K562 (cell line): ENCODE data around the gene DESI2. TPM values are rescaled to one million over a fixed set of nuclear protein-coding genes. Genes with fewer than 3 reads are reported as not detected.

Source experiments
- ATAC-seq: fragments of 200-7000 bp; cut with Tn5 transposase; 3 replicates; pipeline ENCODE4 v1.9.1; 2020; ENCODE audit warnings: moderate library complexity
- BruUV-seq: library from RNA; stranded (reverse); fragments of 400-500 nt; replicated peaks from 2 replicates; lab custom pipeline; 2021; lab: Mats Ljungman, UMichigan
- CTCF ChIA-PET: fragments of 300-600 bp; formaldehyde crosslinking; extraction: SDS; loops from one replicate; lab custom pipeline; 2021; ENCODE audit warnings: low intra/inter-chr PET ratio; lab: Yijun Ruan, JAX
- POLR2A ChIA-PET: fragments of 300-600, 350-650 bp; sonication (Branson Sonifier 250); formaldehyde crosslinking; extraction: SDS; loops from one replicate; lab custom pipeline; 2021; ENCODE audit warnings: antibody characterized with exemption, inconsistent platforms; lab: Yijun Ruan, JAX
- DNase-seq, 4 experiments: peaks; one replicate each; pipeline versions ENCODE4 v3.0.0 to v3.0.0-alpha.2; 2011 to 2018; ENCODE audit warnings: low spot score in 3 of 4, mixed read lengths in 3 of 4; ENCODE audit errors: extremely low read depth in 1 of 4
- FAIRE-seq: peaks from 2 replicates; lab custom pipeline; 2011; peaks lifted over from hg19 to GRCh38; lab: Jason Lieb, UNC
- H2AFZ ChIP-seq: 2 replicates; pipeline ENCODE4 v1.6.0; 2011; ENCODE audit warnings: low read depth, low read length, control low read depth, inconsistent platforms
- H3K27ac ChIP-seq: fragments of 200-600 bp; 3 replicates; pipeline ENCODE4 v1.8.0; 2011; ENCODE audit warnings: low read depth, mild to moderate bottlenecking, control low read depth, inconsistent platforms, low read length, moderate library complexity, mixed read lengths; ENCODE audit errors: extremely low read depth
- H3K27me3 ChIP-seq, 2 experiments: fragments of 300-600 bp in 1 of 2; 2 replicates in 1 of 2; 3 replicates in 1 of 2; pipeline versions ENCODE4 v1.6.0 to v1.8.0; 2011; ENCODE audit warnings: inconsistent platforms in 2 of 2, low read length in 2 of 2, mild to moderate bottlenecking in 1 of 2, mixed read lengths in 1 of 2, moderate library complexity in 1 of 2; ENCODE audit not compliant: control insufficient read depth in 2 of 2, insufficient read depth in 2 of 2
- H3K36me3 ChIP-seq: fragments of 300-600 bp; 3 replicates; pipeline ENCODE4 v1.8.0; 2011; ENCODE audit warnings: mild to moderate bottlenecking, low read length, inconsistent platforms; ENCODE audit not compliant: control insufficient read depth, insufficient read depth
- H3K4me1 ChIP-seq, 2 experiments: fragments of 200-600 bp in 1 of 2; replicated peaks in 1 of 2; 2 replicates in 1 of 2; 3 replicates in 1 of 2; pipeline versions ENCODE4 v1.5.1 to v1.8.0; 2011; ENCODE audit warnings: inconsistent platforms in 2 of 2, low read length in 2 of 2, mild to moderate bottlenecking in 1 of 2, mixed read lengths in 1 of 2, moderate library complexity in 1 of 2; ENCODE audit not compliant: control insufficient read depth in 2 of 2, insufficient read depth in 2 of 2
- H3K4me2 ChIP-seq: 2 replicates; pipeline ENCODE4 v1.6.1; 2011; ENCODE audit warnings: low read length, control low read depth, inconsistent platforms, mixed read lengths; ENCODE audit not compliant: insufficient read depth
- H3K4me3 ChIP-seq: fragments of 200-600 bp; sonication (generic), shearing (Covaris generic); 2 replicates; pipeline ENCODE4 v1.5.1; 2016; ENCODE audit warnings: control low read depth, inconsistent platforms
- H3K79me2 ChIP-seq: fragments of 200-600 bp; 3 replicates; pipeline ENCODE4 v1.8.0; 2011; ENCODE audit warnings: low read length, inconsistent platforms; ENCODE audit not compliant: control insufficient read depth, insufficient read depth
- H3K9ac ChIP-seq, 2 experiments: 2 replicates each; pipeline versions ENCODE4 v1.6.0 to v1.6.1; 2011; ENCODE audit warnings: low read depth in 2 of 2, low read length in 2 of 2, control low read depth in 1 of 2, inconsistent platforms in 1 of 2, mild to moderate bottlenecking in 1 of 2, mixed read lengths in 1 of 2; ENCODE audit not compliant: insufficient read depth in 1 of 2
- H3K9me1 ChIP-seq: one replicate; pipeline ENCODE4 v1.6.0; 2011; ENCODE audit warnings: inconsistent platforms, mild to moderate bottlenecking, low read length, moderate library complexity; ENCODE audit not compliant: control insufficient read depth, insufficient read depth
- H3K9me3 ChIP-seq: replicated peaks from 2 replicates; pipeline ENCODE4 v1.5.1; 2011; ENCODE audit warnings: low read depth, low read length, inconsistent platforms; ENCODE audit not compliant: control insufficient read depth, insufficient read depth
- H4K20me1 ChIP-seq: replicated peaks from 2 replicates; pipeline ENCODE4 v1.6.1; 2011; ENCODE audit warnings: low read length, inconsistent platforms, mixed read lengths; ENCODE audit not compliant: control insufficient read depth, insufficient read depth
- ELF4 ChIP-seq: fragments of 450-650 bp; formaldehyde crosslinking; IDR thresholded peaks from 2 replicates; pipeline ENCODE4 v1.4.0; 2022; ENCODE audit warnings: missing genetic modification characterization
- NFE2 ChIP-seq: IDR thresholded peaks from 2 replicates; pipeline ENCODE4 v1.6.1; 2014; ENCODE audit warnings: antibody characterized with exemption, low read depth
- ZFP30 ChIP-seq: fragments of 250-450 bp; sonication (Bioruptor Pico); IDR thresholded peaks from 2 replicates; pipeline ENCODE4 v1.8.0; 2022; ENCODE audit warnings: moderate library complexity, mild to moderate bottlenecking, inconsistent platforms, borderline replicate concordance
- ZNF785 ChIP-seq: fragments of 250-450 bp; sonication (Bioruptor Pico); IDR thresholded peaks from 2 replicates; pipeline ENCODE4 v1.4.0; 2020; ENCODE audit warnings: mild to moderate bottlenecking
- WGBS: fragments of 100-300 bp; shearing (Covaris generic); methylation state at CpG from one replicate; pipeline ENCODE4 v1.1.6; 2016; ENCODE audit warnings: low coverage, mixed read lengths; ENCODE audit not compliant: insufficient coverage; ENCODE audit errors: missing lambda C conversion rate; 5-methylcytosine and 5-hydroxymethylcytosine counted together
- in situ Hi-C: fragments of 300-500 bp; cut with MboI; formaldehyde crosslinking; loops from 4 replicates; pipeline ENCODE4 v1.15.0; 2018; ENCODE audit warnings: inconsistent platforms, mixed read lengths
- intact Hi-C: fragments of 100-400 bp; cut with micrococcal nuclease; formaldehyde crosslinking; loops from 2 replicates; pipeline ENCODE4 v1.14.2; 2022
- polyA plus RNA-seq, 8 experiments: library from polyadenylated mRNA; depleted of rRNA in 4 of 8; stranded (reverse) in 5 of 8; unstranded in 3 of 8; fragments of >200 nt; fragmentation: Nextera tagmentation in 2 of 8; fragmentation: Illumina TruSeq in 1 of 8; extraction: Ambion mirVana in 2 of 8; extraction: Trizol in 1 of 8; gene quantifications; 2 replicates each; pipeline versions ENCODE4 v1.2.1 to v1.2.3, GENCODE V29; 2011 to 2014; ENCODE audit warnings: inconsistent platforms in 1 of 8, missing spikeins in 1 of 8
- total RNA-seq, 7 experiments: library from RNA; depleted of rRNA in 6 of 7; stranded (reverse); fragments of >200 nt in 6 of 7; fragmentation: Illumina TruSeq in 2 of 7; extraction: Trizol in 2 of 7; gene quantifications; 2 replicates each; pipeline versions ENCODE4 v1.2.1 to v1.2.3, GENCODE V29; 2011 to 2021; ENCODE audit warnings: low replicate concordance in 1 of 7
- TF ChIP-seq, protein P1 (sequence below): fragments of 250-450 bp; sonication (Bioruptor Pico); IDR thresholded peaks from 2 replicates; pipeline ENCODE4 v1.5.0; 2021; ENCODE audit warnings: mild to moderate bottlenecking, moderate library complexity
- TF ChIP-seq, protein P2 (sequence below): fragments of 250-450 bp; sonication (Bioruptor Pico); IDR thresholded peaks from 2 replicates; pipeline ENCODE4 v1.4.0; 2020
- TF ChIP-seq, protein P3 (sequence below): fragments of 450-650 bp; conservative IDR thresholded peaks from 2 replicates; pipeline ENCODE4 v1.6.1; 2016; ENCODE audit warnings: missing genetic modification characterization, low read depth, mild to moderate bottlenecking, control low read depth, missing compliant biosample characterization

DESI2 gene
- total and polyA plus RNA-seq, 9 of the 15 experiments (the other 6 are each of a cell fraction or from before 2014, with no cell fraction given) = 17.4 to 59.4 (median 38.4) TPM

DNA sequence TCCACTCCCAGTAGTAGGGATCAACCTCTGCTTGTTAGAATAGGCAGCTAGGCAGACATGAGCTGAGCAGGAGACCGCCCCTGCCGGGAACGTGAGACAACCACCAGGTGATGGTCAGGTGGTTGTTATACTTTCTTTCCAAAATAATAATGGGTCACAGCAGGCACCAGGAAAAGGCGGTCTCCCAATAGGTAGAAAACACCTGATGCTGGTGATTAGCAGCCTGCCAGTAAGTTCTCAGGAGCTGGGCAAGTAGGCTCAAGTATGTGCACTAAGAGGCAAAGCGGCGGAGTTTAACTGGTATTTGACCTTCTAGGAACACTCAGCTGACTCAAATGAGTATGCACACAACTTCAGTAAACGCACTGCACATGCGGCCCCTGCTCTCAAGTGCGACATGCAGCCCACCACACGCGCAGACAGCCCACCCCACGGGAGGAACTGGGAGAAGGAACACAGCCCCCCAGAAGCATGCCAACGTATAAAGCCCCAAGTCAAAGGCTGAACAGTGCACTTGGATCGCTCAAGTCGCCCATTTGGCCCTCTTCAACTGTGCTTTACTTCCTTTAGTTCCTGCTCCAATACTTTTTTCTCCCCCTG lies 80.0 kb downstream of the DESI2 start:
- in situ Hi-C loops (no loop called here), intact Hi-C loops (no loop called here)
- no peak overlapping the region for H3K9ac ChIP-seq
- H3K9me3 ChIP-seq = peaks cover 6% of the 10 kb centered on the region; the same call in 1 of the 2 replicates
- H3K27me3 ChIP-seq = peaks cover 36 to 66% of the 10 kb centered on the region in 2 experiments; a peak in 4 of 5 replicates
- no peak overlapping the region for H3K4me3 ChIP-seq
- H3K9me1 ChIP-seq = no peaks in the 10 kb centered on the region
- no peak for ATAC-seq
- CTCF ChIA-PET = no interaction called here
- FAIRE-seq = no peak
- DNase-seq = no peak
- H3K79me2 ChIP-seq = no peaks in the 10 kb centered on the region
- no TSS peak for BruUV-seq
- no peaks in the 10 kb centered on the region for H4K20me1 ChIP-seq
- H2AFZ ChIP-seq = no peak overlapping the region
- H3K4me2 ChIP-seq = no peak overlapping the region
- no peak overlapping the region for H3K27ac ChIP-seq
- POLR2A ChIA-PET = interaction anchor here (1.7 kb wide), 1 partner anchor 15 kb away, joined by 4 read pairs; no protein-coding TSS in a partner anchor
- TF ChIP-seq, protein P1, sequence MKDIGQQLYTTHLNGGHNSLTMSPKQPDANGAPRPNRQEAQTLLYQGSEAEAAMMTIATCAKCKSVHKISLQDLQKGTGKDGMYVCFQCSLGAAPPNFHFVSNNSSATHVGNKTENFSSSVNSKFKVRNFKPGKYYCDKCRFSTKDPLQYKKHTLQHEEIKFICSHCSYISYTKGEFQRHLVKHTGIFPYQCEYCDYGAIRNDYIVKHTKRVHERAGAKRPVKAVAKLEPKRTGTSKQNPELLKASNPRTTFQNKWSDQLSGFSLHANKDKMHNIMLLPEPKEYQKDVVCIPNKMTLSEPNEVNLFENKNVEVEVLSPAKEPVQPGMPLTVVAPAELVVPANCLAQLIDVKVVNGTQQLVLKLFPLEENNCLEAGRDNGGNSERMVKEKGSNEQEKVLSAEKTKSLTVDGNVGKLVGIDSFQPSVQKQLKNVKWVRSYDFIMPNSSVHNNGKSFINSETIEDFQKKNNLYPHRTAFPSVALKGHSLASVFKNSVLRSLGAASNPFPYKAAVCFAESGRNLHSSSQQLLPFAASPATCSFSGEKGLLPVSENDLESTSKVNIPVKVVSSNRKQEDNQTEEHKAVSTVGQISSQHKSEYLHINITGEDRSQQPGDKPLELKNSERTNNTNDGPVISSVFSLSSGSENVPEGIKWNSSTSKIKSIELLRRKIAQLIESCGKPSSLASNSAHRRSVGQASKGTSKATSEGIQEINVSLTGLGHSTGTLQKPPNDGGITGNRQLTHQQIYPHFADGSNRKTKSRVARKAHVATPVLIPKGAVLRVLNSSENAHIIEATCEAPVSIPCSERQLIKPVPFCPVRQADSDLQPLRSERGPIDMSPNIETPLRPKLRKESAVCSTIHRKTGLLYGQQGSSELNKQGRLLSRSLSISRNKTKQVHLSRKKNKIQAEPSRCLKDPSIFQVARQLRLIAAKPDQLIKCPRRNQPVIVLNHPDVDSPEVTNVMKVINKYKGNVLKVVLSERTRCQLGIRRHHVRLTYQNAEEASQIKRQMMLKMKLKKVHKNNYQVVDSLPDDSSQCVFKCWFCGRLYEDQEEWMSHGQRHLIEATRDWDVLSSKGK = no peak
- TF ChIP-seq, protein P2, sequence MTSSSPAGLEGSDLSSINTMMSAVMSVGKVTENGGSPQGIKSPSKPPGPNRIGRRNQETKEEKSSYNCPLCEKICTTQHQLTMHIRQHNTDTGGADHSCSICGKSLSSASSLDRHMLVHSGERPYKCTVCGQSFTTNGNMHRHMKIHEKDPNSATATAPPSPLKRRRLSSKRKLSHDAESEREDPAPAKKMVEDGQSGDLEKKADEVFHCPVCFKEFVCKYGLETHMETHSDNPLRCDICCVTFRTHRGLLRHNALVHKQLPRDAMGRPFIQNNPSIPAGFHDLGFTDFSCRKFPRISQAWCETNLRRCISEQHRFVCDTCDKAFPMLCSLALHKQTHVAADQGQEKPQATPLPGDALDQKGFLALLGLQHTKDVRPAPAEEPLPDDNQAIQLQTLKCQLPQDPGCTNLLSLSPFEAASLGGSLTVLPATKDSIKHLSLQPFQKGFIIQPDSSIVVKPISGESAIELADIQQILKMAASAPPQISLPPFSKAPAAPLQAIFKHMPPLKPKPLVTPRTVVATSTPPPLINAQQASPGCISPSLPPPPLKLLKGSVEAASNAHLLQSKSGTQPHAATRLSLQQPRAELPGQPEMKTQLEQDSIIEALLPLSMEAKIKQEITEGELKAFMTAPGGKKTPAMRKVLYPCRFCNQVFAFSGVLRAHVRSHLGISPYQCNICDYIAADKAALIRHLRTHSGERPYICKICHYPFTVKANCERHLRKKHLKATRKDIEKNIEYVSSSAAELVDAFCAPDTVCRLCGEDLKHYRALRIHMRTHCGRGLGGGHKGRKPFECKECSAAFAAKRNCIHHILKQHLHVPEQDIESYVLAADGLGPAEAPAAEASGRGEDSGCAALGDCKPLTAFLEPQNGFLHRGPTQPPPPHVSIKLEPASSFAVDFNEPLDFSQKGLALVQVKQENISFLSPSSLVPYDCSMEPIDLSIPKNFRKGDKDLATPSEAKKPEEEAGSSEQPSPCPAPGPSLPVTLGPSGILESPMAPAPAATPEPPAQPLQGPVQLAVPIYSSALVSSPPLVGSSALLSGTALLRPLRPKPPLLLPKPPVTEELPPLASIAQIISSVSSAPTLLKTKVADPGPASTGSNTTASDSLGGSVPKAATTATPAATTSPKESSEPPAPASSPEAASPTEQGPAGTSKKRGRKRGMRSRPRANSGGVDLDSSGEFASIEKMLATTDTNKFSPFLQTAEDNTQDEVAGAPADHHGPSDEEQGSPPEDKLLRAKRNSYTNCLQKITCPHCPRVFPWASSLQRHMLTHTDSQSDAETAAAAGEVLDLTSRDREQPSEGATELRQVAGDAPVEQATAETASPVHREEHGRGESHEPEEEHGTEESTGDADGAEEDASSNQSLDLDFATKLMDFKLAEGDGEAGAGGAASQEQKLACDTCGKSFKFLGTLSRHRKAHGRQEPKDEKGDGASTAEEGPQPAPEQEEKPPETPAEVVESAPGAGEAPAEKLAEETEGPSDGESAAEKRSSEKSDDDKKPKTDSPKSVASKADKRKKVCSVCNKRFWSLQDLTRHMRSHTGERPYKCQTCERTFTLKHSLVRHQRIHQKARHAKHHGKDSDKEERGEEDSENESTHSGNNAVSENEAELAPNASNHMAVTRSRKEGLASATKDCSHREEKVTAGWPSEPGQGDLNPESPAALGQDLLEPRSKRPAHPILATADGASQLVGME (CRISPR knock-in tag) = no peak
- TF ChIP-seq ZFP30 (CRISPR knock-in tag) (no peak), ELF4 (CRISPR knock-in tag) (no peak), NFE2 (no peak), ZNF785 (no peak)
- TF ChIP-seq, protein P3, sequence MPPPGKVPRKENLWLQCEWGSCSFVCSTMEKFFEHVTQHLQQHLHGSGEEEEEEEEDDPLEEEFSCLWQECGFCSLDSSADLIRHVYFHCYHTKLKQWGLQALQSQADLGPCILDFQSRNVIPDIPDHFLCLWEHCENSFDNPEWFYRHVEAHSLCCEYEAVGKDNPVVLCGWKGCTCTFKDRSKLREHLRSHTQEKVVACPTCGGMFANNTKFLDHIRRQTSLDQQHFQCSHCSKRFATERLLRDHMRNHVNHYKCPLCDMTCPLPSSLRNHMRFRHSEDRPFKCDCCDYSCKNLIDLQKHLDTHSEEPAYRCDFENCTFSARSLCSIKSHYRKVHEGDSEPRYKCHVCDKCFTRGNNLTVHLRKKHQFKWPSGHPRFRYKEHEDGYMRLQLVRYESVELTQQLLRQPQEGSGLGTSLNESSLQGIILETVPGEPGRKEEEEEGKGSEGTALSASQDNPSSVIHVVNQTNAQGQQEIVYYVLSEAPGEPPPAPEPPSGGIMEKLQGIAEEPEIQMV (tag) = no peak
- TF ChIP-seq, all 486 proteins: peak for 0
- Histone ChIP-seq H3K36me3 (no peaks in the 10 kb centered on the region), H3K4me1 (peaks cover 0 to 4% of the 10 kb centered on the region in 2 experiments; a peak in 1 of 5 replicates)
- WGBS = 4% methylated on average over 15 of the region's 15 CpGs
